Ishikawa (cell line): Measurements from ENCODE around the gene SIVA1.

Source experiments
- CEBPB ChIP-seq: IDR thresholded peaks from 2 replicates; pipeline ENCODE4 v1.6.1; 2012
- CREB1 ChIP-seq: IDR thresholded peaks from 2 replicates; pipeline ENCODE4 v1.6.1; 2012; ENCODE audit warnings: low read depth
- EGR1 ChIP-seq: IDR thresholded peaks from 2 replicates; pipeline ENCODE4 v1.6.1; 2012
- EP300 ChIP-seq: IDR thresholded peaks from 2 replicates; pipeline ENCODE4 v1.6.1; 2012; ENCODE audit warnings: borderline replicate concordance
- MAX ChIP-seq: IDR thresholded peaks from 2 replicates; pipeline ENCODE4 v1.6.1; 2012
- NFIC ChIP-seq: IDR thresholded peaks from 2 replicates; pipeline ENCODE4 v1.6.1; 2012
- RAD21 ChIP-seq: IDR thresholded peaks from 2 replicates; pipeline ENCODE4 v1.6.1; 2012; ENCODE audit warnings: low read depth
- REST ChIP-seq: IDR thresholded peaks from 2 replicates; pipeline ENCODE4 v1.6.1; 2012; ENCODE audit warnings: low read depth, mild to moderate bottlenecking
- TCF12 ChIP-seq: IDR thresholded peaks from 2 replicates; pipeline ENCODE4 v1.6.1; 2012; ENCODE audit warnings: low read depth
- TEAD4 ChIP-seq: IDR thresholded peaks from 2 replicates; pipeline ENCODE4 v1.6.1; 2012
- USF1 ChIP-seq: IDR thresholded peaks from 2 replicates; pipeline ENCODE4 v1.6.1; 2012
- YY1 ChIP-seq: IDR thresholded peaks from 2 replicates; pipeline ENCODE4 v1.6.1; 2012; ENCODE audit warnings: low read depth
- ZBTB7A ChIP-seq: IDR thresholded peaks from 2 replicates; pipeline ENCODE4 v1.6.1; 2012; ENCODE audit warnings: low read depth

- TF ChIP-seq EGR1 (no peak), CREB1 (no peak), MAX (no peak), USF1 (no peak), RAD21 (no peak), ZBTB7A (no peak), TEAD4 (no peak), NFIC (no peak), EP300 (no peak), CEBPB (no peak), TCF12 (no peak), YY1 (no peak), REST (no peak)
Measured at GRCh38 chr14:104719343-104719742, 33.6 kb upstream of the SIVA1 start.
